Globus pallidus (tissue), 1 donor: ENCODE results near the gene APBA2.

Source experiments
- DNase-seq: peaks from one replicate; pipeline ENCODE4 v3.0.0-alpha.2; 2015; ENCODE audit warnings: low spot score

Gene APBA2

DNA sequence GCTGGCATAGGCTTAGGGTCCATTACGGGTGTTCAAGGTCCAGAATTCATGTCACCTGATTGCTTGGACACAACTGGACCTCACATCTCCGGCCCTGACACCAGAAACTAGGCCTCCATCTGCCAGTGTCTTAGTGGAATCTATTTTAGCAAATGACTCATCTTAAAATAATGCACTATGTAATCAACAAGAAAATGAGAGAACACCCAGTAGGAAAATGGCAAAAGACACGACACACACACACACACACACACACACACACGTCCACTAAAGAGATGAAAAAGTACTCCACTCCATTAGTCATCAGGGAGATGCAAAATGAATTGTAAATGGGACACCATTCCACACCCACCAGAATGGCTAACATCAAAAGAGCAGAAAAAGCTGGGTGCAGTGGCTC, 11.2 kb downstream of the APBA2 start:
- no peak for DNase-seq

DNA sequence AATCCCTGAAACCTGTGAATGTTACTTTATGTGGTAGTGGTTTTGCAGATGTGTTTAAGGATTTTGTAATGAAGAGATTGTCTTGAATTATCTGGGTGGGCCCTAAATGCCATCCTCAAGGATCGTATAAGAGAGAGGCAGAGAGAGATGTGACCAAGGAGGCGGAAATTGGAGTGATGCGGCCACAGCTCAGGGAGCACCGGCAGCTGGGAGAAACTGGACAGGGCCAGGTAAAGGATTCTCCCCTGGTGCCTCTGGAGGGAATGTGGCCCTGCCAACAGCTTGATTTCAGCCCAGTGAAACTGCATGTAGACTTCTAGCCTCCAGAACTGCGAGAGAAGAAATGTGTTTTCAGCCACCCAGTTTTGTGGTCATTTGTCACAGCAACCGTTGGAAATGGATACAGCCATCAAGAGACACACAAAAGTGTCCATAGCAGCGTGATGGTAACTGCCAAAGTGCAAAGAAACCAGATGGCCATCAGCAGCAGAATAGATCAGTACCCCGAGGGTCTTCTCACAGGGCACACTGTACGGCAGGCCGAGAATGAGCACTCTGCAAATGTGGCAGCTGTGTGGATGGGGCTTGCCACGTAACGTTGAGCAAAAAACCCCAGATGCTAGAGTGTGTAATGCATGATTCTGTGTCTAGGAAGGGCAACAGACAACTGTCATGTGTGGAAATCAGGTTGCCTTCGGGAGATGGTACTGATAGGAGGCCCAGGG, 12.2 kb downstream of the APBA2 start:
- DNase-seq = no peak

GRCh38 chr15:28899061-28899738, 13.4 kb downstream of the APBA2 start:
- DNase-seq = no peak

DNA sequence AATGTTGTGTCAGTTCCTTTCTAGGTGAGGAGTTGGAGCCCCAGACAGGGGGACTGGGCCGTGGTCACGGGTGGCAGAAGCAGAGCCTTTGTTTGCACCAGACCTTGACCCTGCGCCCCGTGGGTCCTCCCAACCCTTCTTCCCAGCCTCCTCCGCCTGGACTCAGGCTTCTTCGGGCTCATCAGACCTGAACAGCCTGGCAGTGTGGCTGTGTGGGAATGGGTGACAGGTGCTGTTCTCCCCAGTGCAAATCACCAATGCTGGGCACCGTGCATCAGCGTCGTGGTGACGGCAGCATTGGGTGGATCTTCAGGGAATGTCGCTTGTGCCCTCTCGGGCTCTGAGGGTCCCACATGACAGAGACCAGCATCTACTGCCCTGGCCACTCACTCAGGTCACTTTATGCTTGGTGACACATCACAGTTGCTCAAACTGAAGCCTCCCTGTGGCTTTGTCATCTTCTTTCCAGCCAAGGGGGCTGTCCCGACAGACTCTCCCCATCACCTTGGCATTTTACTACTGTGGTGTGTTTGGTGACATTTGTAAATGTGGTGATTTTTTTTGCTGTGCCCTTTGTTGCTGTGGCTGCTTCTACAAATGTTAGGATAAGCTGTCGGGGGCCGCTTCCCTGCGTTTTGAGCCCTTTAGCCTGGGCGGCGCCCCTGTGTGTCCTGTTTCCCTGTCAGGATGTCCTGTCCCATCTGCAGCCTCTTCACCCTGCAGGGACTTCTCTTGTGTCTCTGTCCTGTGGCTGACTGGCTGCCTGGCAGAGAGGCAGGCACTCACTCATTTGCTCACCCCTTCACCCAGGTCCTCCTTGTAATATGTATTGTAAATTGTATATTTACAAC, 14.5 kb downstream of the APBA2 start:
- no peak for DNase-seq

GRCh38 chr15:28900892-28901586, 15.3 kb downstream of the APBA2 start:
- no peak for DNase-seq

- no peak for DNase-seq
These were observed 15.8 kb downstream of the APBA2 start for GRCh38 chr15:28901587-28901980.

DNA sequence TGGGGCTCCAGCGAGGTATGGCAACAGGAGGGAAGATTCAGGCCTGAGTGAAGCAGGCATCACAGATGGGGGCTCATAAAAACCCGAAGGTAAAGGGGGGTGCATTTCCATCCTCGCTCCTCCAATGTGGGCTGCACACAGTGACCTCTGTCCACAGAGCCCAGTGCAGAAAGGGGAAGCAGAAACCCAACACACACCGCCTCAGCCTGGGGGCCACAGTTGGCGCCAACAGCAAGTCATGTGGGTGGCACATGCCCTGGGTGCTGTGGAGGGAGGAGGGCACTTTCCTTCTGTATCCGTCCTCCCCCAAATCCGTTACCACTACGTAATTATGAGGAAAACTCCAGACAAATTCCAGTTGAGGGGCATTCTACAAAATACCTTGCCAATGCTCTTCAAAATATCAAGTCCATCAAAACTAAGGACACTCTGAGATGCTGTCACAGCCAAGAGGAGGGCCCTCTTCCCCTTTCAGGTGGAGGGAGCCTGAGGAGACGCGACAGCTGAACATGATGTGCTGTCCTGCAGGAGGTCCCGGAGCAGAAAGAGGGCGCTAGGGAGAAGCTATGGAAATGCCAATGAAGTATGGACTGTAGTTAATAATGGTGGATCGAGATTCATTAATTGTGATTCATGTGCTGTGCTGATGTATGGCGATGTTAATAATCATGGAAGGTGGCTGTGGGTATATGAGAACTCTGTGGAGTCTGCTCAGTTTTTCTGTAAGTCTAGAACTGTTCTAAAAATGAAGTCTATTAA, 16.4 kb downstream of the APBA2 start:
- DNase-seq = peak; percentile 35

DNA sequence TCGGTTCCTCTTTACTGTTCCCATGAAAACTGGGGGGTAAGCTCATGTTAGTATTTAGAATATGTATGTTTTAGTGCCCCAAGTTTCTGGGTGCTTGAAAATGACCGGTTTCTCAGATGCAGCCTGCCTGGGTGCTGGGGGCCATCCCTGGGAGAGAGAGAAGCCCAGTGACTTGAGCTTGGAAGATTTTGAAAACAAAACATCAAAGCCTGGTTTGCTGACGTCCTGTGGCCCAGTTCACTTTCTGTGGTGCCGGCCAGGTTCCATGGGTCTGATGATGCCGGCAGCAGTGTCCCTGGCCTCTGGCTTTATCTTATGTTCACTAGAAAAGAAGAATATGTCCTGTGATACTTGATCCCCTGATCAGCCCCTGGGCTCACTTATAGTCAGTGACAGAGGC, 17.1 kb downstream of the APBA2 start:
- no peak for DNase-seq

DNA sequence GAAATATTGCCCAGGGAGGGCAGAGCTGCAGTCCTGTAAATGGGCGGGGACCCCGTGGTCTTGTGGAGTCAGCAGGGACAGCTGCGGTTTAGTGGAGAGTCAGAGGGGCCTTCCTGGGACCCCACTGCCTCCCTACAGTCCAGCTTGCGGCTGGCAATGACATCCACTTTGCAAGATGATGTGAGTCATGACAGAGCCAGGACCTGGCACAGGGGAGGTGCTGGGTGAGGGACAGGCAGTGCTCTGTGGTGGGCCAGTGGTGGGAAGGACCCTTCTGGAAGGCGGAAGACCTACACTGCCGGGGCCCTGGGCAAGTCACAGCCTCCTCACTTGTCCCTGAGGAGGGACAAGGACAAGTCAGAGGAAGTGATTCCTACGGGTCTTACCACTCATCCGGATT, 17.8 kb downstream of the APBA2 start:
- DNase-seq = no peak

- DNase-seq = no peak
These were observed 18.2 kb downstream of the APBA2 start for GRCh38 chr15:28904003-28904402.

GRCh38 chr15:28904541-28905315, 19.0 kb downstream of the APBA2 start:
- DNase-seq = peak; percentile 42

DNA sequence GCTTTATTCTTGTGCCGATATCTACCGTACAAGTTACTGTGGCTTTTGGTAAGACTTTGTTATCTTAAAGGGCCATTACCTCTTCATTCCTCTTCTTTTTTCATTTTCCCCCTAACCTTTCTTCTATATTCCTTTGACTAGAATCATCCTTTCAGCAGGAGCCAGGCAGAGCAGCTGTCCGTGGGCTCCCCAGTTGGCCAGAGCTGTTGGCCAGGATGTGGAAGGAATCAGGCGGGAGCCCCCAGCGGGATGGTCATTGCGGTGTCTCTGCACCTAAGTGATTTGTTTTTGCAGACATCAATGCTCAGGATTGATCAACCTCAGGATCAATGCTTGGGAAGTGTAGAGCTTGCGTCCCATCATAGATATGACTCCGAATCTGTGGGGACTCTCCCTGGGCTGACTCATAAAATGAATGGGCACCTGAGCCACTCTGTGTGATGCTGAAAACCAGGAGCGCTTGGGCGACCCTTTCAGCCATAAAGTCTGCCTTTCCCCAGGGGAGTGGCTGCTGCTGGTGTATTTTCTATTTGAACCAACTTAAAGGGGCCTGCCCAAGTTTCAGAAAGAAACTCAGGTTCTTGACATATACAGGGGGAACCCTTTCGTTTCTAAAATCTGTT, 21.7 kb downstream of the APBA2 start:
- DNase-seq = no peak

GRCh38 chr15:28909958-28910500, 24.3 kb downstream of the APBA2 start:
- DNase-seq = no peak

- DNase-seq = no peak
These were observed 25.6 kb downstream of the APBA2 start for GRCh38 chr15:28911310-28911931.

DNA sequence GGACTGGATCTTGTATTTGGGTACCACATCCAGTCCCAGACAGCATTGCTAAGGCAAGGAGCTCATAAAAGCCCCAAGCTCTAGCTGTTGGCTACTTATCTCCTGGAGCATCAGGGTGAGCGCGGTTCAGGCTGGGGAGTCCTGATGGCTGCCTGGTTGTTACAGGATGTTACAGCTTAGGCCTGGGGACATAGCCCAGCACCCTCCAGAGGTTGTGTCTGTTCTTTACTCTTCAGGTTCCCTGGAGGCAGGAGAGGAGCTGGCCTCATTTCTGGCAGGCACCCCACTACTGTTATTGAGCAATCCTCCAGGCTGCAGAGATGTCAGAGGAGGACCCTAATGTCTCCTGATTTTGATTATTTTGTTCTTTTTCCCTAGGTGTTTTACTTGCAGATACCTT, 26.6 kb downstream of the APBA2 start:
- DNase-seq = no peak

DNA sequence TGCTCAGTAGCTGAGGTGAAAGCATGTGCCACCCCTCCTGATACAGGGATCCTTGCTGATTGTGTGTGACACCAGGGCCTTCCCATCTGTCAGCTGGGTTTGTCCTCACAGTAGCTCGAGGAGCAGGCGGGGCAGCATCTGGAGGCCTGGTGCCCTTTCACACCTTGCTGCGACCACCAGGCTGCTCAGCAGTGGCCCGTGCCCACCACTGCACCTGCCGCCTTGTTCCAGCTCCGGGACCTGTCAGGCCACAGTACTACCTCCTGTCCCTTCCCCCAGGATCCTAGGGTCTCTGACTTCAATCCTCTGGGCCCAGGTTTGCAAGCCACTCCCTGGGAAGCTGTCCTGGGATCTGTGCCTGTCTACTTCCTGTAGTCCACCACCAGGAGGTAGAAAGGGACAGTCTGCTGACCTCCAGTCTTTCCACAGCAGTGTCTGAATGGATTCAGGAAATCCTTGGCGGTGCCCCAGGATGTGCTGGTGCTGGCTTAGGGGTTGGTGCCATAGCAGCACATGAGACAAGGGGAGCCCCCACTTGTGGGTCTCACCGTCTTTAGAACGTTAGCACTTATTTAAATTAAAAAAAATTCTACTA, 27.5 kb downstream of the APBA2 start:
- DNase-seq = no peak

- no peak for DNase-seq
These were observed 28.3 kb downstream of the APBA2 start for GRCh38 chr15:28914046-28914445.

DNA sequence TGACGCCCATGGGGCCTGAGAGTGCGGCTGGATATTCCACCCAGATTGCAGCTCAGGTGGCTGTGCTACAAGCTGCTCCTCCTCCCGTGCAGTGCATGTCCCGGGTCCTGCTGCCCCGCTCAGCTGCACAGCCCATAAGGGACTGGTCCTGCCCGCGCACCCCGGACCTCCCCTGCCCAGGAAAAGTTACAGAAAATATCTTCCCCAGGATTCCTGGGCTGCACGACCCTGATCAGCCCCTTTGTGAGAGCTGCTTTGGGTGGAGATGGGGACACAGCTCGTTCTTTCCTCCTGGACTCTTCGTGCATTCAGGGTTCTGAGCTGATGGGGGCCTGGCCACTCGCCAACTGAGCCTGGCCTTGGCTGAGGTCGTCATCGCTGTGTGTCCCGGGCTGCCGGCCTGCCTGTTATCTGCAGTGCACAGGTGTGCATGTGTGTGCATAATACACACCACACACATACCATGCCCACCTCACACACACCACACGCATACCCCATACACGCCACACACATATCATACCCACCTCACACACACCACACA, 28.8 kb downstream of the APBA2 start:
- DNase-seq = no peak
